Measurements from ENCODE around the gene IQCB1.

DNA sequence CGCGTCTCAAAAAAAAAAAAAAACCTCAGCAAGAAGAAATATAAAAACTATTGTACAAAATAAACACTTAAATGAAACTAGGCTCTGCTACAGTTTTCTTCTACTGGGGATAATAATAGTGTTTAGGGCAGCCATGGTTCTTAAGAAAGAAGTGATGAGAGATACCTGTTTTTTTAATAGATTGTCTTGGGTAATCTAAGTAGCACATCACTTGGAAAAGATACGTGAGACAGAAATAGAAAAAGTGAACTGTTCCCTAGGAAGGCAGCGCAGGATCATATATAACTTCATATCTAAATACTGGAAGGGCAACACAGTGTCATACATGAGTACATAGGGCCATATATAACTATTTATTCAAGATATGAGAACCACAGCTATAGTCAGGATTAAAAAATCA lies 97.2 kb downstream of the IQCB1 start:
- TF ChIP-seq NR2C2 (IDR thresholded peaks at IDR 0.05; ENCODE audit: borderline replicate concordance, control insufficient read depth, insufficient read length, low read depth) (no peak), POLR2A (IDR thresholded peaks at IDR 0.05; ENCODE audit: low read depth, low read length) (no peak), TBL1XR1 (IDR thresholded peaks at IDR 0.05; ENCODE audit: low read depth, low read length) (no peak), EP300 (IDR thresholded peaks at IDR 0.05; ENCODE audit: borderline replicate concordance in 1 of 2, control insufficient read depth in 1 of 2, low read depth in 2 of 2, low read length in 2 of 2) (no peak), RFX5 (IDR thresholded peaks at IDR 0.05; ENCODE audit: low read depth, low read length) (no peak), CBFB (IDR thresholded peaks at IDR 0.05; ENCODE audit: low read depth) (no peak), MYC (IDR thresholded peaks at IDR 0.05; ENCODE audit: insufficient read depth, insufficient read length, insufficient replicate concordance, low read length, severe bottlenecking) (no peak), MXI1 (IDR thresholded peaks at IDR 0.05; ENCODE audit: low read depth, low read length) (no peak), MTA2 (IDR thresholded peaks at IDR 0.05; ENCODE audit: low read depth) (no peak)
- TF ChIP-seq, protein P1, sequence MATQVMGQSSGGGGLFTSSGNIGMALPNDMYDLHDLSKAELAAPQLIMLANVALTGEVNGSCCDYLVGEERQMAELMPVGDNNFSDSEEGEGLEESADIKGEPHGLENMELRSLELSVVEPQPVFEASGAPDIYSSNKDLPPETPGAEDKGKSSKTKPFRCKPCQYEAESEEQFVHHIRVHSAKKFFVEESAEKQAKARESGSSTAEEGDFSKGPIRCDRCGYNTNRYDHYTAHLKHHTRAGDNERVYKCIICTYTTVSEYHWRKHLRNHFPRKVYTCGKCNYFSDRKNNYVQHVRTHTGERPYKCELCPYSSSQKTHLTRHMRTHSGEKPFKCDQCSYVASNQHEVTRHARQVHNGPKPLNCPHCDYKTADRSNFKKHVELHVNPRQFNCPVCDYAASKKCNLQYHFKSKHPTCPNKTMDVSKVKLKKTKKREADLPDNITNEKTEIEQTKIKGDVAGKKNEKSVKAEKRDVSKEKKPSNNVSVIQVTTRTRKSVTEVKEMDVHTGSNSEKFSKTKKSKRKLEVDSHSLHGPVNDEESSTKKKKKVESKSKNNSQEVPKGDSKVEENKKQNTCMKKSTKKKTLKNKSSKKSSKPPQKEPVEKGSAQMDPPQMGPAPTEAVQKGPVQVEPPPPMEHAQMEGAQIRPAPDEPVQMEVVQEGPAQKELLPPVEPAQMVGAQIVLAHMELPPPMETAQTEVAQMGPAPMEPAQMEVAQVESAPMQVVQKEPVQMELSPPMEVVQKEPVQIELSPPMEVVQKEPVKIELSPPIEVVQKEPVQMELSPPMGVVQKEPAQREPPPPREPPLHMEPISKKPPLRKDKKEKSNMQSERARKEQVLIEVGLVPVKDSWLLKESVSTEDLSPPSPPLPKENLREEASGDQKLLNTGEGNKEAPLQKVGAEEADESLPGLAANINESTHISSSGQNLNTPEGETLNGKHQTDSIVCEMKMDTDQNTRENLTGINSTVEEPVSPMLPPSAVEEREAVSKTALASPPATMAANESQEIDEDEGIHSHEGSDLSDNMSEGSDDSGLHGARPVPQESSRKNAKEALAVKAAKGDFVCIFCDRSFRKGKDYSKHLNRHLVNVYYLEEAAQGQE (IDR thresholded peaks at IDR 0.05; ENCODE audit: low read depth, low read length) = no peak
- TF ChIP-seq, protein P2, sequence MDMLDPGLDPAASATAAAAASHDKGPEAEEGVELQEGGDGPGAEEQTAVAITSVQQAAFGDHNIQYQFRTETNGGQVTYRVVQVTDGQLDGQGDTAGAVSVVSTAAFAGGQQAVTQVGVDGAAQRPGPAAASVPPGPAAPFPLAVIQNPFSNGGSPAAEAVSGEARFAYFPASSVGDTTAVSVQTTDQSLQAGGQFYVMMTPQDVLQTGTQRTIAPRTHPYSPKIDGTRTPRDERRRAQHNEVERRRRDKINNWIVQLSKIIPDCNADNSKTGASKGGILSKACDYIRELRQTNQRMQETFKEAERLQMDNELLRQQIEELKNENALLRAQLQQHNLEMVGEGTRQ (IDR thresholded peaks at IDR 0.05; ENCODE audit: borderline replicate concordance, low read depth, low read length) = no peak
- TF ChIP-seq, protein P3, sequence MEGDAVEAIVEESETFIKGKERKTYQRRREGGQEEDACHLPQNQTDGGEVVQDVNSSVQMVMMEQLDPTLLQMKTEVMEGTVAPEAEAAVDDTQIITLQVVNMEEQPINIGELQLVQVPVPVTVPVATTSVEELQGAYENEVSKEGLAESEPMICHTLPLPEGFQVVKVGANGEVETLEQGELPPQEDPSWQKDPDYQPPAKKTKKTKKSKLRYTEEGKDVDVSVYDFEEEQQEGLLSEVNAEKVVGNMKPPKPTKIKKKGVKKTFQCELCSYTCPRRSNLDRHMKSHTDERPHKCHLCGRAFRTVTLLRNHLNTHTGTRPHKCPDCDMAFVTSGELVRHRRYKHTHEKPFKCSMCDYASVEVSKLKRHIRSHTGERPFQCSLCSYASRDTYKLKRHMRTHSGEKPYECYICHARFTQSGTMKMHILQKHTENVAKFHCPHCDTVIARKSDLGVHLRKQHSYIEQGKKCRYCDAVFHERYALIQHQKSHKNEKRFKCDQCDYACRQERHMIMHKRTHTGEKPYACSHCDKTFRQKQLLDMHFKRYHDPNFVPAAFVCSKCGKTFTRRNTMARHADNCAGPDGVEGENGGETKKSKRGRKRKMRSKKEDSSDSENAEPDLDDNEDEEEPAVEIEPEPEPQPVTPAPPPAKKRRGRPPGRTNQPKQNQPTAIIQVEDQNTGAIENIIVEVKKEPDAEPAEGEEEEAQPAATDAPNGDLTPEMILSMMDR (IDR thresholded peaks at IDR 0.05 in 2 of 3, conservative IDR thresholded peaks at IDR 0.05 in 1 of 3; ENCODE audit: control insufficient read depth in 2 of 3, extremely low read depth in 1 of 3, insufficient read depth in 1 of 3, low read depth in 3 of 3, low read length in 3 of 3) = no peak

Measured in GM12878 (cell line).